K562 (cell line): ENCODE data around the gene SMG6. TPM values are rescaled to one million over a fixed set of nuclear protein-coding genes. Genes with fewer than 3 reads are reported as not detected.

ENCODE experiments used
- ESRRA ChIP-seq: fragments of 450-650 bp; IDR thresholded peaks from 2 replicates; pipeline ENCODE4 v1.6.1; 2014; ENCODE audit warnings: low read depth, mild to moderate bottlenecking, moderate library complexity, borderline replicate concordance
- FOXA1 ChIP-seq: fragments of 450-650 bp; IDR thresholded peaks from 2 replicates; pipeline ENCODE4 v1.6.1; 2016; ENCODE audit warnings: mild to moderate bottlenecking, borderline replicate concordance
- HDGF ChIP-seq: fragments of 450-650 bp; IDR thresholded peaks from 2 replicates; pipeline ENCODE4 v1.6.1; 2016
- HMG20B ChIP-seq: fragments of 250-450 bp; sonication (Bioruptor Pico); IDR thresholded peaks from 2 replicates; pipeline ENCODE4 v1.5.0; 2021; ENCODE audit warnings: mild to moderate bottlenecking
- KAT2B ChIP-seq: IDR thresholded peaks from one replicate; pipeline ENCODE4 v1.6.1; 2012; ENCODE audit warnings: low read depth, mild to moderate bottlenecking, control low read depth, inconsistent platforms, low read length, moderate library complexity
- NFRKB ChIP-seq: fragments of 450-650 bp; IDR thresholded peaks from 2 replicates; pipeline ENCODE4 v1.6.1; 2016; ENCODE audit warnings: low read depth
- RAD21 ChIP-seq, 2 experiments: fragments of 250-450 bp in 1 of 2; fragments of 450-650 bp in 1 of 2; sonication (Bioruptor Pico) in 1 of 2; formaldehyde crosslinking in 1 of 2; IDR thresholded peaks in 1 of 2; conservative IDR thresholded peaks in 1 of 2; 2 replicates each; pipeline versions ENCODE4 v1.4.0 to v1.8.0; 2020 to 2022; ENCODE audit warnings: mild to moderate bottlenecking in 2 of 2, moderate library complexity in 1 of 2
- RBM17 ChIP-seq: fragments of 200-400 bp; formaldehyde crosslinking; IDR thresholded peaks from 2 replicates; pipeline ENCODE4 v1.6.1; 2017; ENCODE audit warnings: low read depth, mild to moderate bottlenecking, low read length, borderline replicate concordance
- SRSF1 ChIP-seq: fragments of 200-400 bp; formaldehyde crosslinking; IDR thresholded peaks from 2 replicates; pipeline ENCODE4 v1.6.1; 2017; ENCODE audit warnings: mild to moderate bottlenecking, low read depth, low read length, moderate library complexity
- STAG1 ChIP-seq: sonication (generic); formaldehyde crosslinking; IDR thresholded peaks from 2 replicates; pipeline ENCODE4 v1.5.0; 2020; ENCODE audit warnings: missing genetic modification reagents, borderline replicate concordance
- TAF9B ChIP-seq: fragments of 450-650 bp; IDR thresholded peaks from 2 replicates; pipeline ENCODE4 v1.6.1; 2018; ENCODE audit warnings: mild to moderate bottlenecking; ENCODE audit not compliant: partially characterized antibody
- XRCC4 ChIP-seq: IDR thresholded peaks from one replicate; pipeline ENCODE4 v1.6.1; 2011; ENCODE audit not compliant: insufficient read depth, insufficient read length; ENCODE audit errors: extremely low read depth
- ZC3H8 ChIP-seq: fragments of 450-650 bp; IDR thresholded peaks from 2 replicates; pipeline ENCODE4 v1.6.1; 2017
- ZNF184 ChIP-seq: sonication (generic); formaldehyde crosslinking; IDR thresholded peaks from 2 replicates; pipeline ENCODE4 v1.5.0; 2020; ENCODE audit warnings: missing genetic modification reagents
- ZNF444 ChIP-seq: fragments of 250-450 bp; sonication (Bioruptor Pico); IDR thresholded peaks from 2 replicates; pipeline ENCODE4 v1.4.0; 2020; ENCODE audit warnings: mild to moderate bottlenecking, moderate library complexity
- polyA plus RNA-seq, 8 experiments: library from polyadenylated mRNA; depleted of rRNA in 4 of 8; stranded (reverse) in 5 of 8; unstranded in 3 of 8; fragments of >200 nt; fragmentation: Nextera tagmentation in 2 of 8; fragmentation: Illumina TruSeq in 1 of 8; extraction: Ambion mirVana in 2 of 8; extraction: Trizol in 1 of 8; gene quantifications; 2 replicates each; pipeline versions ENCODE4 v1.2.1 to v1.2.3, GENCODE V29; 2011 to 2014; ENCODE audit warnings: inconsistent platforms in 1 of 8, missing spikeins in 1 of 8
- total RNA-seq, 7 experiments: library from RNA; depleted of rRNA in 6 of 7; stranded (reverse); fragments of >200 nt in 6 of 7; fragmentation: Illumina TruSeq in 2 of 7; extraction: Trizol in 2 of 7; gene quantifications; 2 replicates each; pipeline versions ENCODE4 v1.2.1 to v1.2.3, GENCODE V29; 2011 to 2021; ENCODE audit warnings: low replicate concordance in 1 of 7
- TF ChIP-seq, protein P1 (sequence below), 2 experiments: fragments of 450-650 bp; IDR thresholded peaks; 2 replicates each; pipeline ENCODE4 v1.6.1; 2018; ENCODE audit warnings: mild to moderate bottlenecking in 2 of 2, low read depth in 1 of 2; ENCODE audit not compliant: partially characterized antibody in 2 of 2
- TF ChIP-seq, protein P2 (sequence below): fragments of 250-450 bp; sonication (Bioruptor Pico); IDR thresholded peaks from 2 replicates; pipeline ENCODE4 v1.4.0; 2020

SMG6 gene
- total and polyA plus RNA-seq, 9 of the 15 experiments (the other 6 are each of a cell fraction or from before 2014, with no cell fraction given) = 0.44 to 13.9 (median 6.0) TPM

DNA sequence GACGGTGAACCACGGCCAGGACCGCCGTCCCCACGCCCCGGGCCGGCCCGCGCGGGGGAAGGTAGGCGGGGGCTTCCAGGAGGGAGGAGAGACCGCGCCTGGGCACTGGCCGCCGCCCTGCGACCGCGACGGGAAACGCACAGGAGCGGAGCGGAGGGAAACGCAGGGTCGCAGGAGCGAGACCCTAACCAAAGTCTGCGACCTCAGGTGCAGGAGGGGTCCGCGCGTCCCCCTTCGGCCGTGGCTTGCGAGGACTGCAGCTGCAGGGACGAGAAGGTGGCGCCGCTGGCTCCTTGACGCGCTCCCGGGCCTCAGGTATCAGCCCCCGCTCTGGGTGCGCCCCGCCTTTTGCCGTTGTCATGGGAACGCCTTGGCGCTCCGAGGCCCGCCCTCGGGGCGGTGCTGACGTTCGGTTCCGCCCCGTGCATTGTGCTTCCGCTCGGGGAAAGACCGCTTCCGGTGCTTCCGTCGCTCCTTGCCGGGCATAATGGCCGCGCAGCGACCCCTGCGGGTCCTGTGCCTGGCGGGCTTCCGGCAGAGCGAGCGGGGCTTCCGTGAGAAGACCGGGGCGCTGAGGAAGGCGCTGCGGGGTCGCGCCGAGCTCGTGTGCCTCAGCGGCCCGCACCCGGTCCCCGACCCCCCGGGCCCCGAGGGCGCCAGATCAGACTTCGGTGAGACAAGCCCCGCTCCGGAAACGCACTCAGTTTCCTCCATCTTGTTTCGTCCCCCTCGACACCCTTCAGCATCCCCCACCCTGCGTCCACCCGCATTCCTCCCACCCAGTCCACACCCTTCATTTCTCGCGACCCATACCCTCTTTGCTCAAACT lies 261.8 kb downstream of the SMG6 start, which contains the start of gene OVCA2 (continued):
- TF ChIP-seq, protein P1, sequence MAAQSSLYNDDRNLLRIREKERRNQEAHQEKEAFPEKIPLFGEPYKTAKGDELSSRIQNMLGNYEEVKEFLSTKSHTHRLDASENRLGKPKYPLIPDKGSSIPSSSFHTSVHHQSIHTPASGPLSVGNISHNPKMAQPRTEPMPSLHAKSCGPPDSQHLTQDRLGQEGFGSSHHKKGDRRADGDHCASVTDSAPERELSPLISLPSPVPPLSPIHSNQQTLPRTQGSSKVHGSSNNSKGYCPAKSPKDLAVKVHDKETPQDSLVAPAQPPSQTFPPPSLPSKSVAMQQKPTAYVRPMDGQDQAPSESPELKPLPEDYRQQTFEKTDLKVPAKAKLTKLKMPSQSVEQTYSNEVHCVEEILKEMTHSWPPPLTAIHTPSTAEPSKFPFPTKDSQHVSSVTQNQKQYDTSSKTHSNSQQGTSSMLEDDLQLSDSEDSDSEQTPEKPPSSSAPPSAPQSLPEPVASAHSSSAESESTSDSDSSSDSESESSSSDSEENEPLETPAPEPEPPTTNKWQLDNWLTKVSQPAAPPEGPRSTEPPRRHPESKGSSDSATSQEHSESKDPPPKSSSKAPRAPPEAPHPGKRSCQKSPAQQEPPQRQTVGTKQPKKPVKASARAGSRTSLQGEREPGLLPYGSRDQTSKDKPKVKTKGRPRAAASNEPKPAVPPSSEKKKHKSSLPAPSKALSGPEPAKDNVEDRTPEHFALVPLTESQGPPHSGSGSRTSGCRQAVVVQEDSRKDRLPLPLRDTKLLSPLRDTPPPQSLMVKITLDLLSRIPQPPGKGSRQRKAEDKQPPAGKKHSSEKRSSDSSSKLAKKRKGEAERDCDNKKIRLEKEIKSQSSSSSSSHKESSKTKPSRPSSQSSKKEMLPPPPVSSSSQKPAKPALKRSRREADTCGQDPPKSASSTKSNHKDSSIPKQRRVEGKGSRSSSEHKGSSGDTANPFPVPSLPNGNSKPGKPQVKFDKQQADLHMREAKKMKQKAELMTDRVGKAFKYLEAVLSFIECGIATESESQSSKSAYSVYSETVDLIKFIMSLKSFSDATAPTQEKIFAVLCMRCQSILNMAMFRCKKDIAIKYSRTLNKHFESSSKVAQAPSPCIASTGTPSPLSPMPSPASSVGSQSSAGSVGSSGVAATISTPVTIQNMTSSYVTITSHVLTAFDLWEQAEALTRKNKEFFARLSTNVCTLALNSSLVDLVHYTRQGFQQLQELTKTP (IDR thresholded peaks at IDR 0.05; ENCODE audit: low read depth in 1 of 2, partially characterized antibody in 2 of 2) = no peak
- TF ChIP-seq KAT2B (no peak), STAG1 (CRISPR knock-in tag) (peak; percentile 8; the same call in 1 of the 2 replicates), XRCC4 (no peak), ZNF444 (CRISPR knock-in tag) (no peak), HDGF (no peak), NFRKB (peak; percentile 52; the same call in 1 of the 2 replicates), ZNF184 (CRISPR knock-in tag) (no peak), FOXA1 (no peak), ESRRA (peak; percentile 17; the same call in 1 of the 2 replicates), HMG20B (no peak), TAF9B (no peak), RAD21 (CRISPR knock-in tag; conservative IDR thresholded peaks at IDR 0.05 in 1 of 2, IDR thresholded peaks at IDR 0.05 in 1 of 2) (peak in 1 of 2 experiments; percentile 43; a peak in 3 of 4 replicates), SRSF1 (0 out of 2 replicates have a peak, but pooled peaks have one; percentile 66), RBM17 (no peak), ZC3H8 (no peak)
- TF ChIP-seq, protein P2, sequence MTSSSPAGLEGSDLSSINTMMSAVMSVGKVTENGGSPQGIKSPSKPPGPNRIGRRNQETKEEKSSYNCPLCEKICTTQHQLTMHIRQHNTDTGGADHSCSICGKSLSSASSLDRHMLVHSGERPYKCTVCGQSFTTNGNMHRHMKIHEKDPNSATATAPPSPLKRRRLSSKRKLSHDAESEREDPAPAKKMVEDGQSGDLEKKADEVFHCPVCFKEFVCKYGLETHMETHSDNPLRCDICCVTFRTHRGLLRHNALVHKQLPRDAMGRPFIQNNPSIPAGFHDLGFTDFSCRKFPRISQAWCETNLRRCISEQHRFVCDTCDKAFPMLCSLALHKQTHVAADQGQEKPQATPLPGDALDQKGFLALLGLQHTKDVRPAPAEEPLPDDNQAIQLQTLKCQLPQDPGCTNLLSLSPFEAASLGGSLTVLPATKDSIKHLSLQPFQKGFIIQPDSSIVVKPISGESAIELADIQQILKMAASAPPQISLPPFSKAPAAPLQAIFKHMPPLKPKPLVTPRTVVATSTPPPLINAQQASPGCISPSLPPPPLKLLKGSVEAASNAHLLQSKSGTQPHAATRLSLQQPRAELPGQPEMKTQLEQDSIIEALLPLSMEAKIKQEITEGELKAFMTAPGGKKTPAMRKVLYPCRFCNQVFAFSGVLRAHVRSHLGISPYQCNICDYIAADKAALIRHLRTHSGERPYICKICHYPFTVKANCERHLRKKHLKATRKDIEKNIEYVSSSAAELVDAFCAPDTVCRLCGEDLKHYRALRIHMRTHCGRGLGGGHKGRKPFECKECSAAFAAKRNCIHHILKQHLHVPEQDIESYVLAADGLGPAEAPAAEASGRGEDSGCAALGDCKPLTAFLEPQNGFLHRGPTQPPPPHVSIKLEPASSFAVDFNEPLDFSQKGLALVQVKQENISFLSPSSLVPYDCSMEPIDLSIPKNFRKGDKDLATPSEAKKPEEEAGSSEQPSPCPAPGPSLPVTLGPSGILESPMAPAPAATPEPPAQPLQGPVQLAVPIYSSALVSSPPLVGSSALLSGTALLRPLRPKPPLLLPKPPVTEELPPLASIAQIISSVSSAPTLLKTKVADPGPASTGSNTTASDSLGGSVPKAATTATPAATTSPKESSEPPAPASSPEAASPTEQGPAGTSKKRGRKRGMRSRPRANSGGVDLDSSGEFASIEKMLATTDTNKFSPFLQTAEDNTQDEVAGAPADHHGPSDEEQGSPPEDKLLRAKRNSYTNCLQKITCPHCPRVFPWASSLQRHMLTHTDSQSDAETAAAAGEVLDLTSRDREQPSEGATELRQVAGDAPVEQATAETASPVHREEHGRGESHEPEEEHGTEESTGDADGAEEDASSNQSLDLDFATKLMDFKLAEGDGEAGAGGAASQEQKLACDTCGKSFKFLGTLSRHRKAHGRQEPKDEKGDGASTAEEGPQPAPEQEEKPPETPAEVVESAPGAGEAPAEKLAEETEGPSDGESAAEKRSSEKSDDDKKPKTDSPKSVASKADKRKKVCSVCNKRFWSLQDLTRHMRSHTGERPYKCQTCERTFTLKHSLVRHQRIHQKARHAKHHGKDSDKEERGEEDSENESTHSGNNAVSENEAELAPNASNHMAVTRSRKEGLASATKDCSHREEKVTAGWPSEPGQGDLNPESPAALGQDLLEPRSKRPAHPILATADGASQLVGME = no peak
